Caco-2 (cell line): ENCODE data around the gene TK2. TPM values are rescaled to one million over a fixed set of nuclear protein-coding genes. Genes with fewer than 3 reads are reported as not detected.

ENCODE experiments used
- BruUV-seq: library from RNA; stranded (reverse); fragments of 400-500 nt; replicated peaks from 2 replicates; lab custom pipeline; 2021; lab: Mats Ljungman, UMichigan
- CTCF ChIA-PET: fragments of 300-600 bp; sonication (Branson Sonifier 250); formaldehyde crosslinking; loops from one replicate; lab custom pipeline; 2022; ENCODE audit warnings: antibody characterized with exemption; lab: Charles Lee
- POLR2A ChIA-PET: fragments of 300-600 bp; sonication (Branson Sonifier 250); formaldehyde crosslinking; loops from one replicate; lab custom pipeline; 2022; ENCODE audit warnings: antibody characterized with exemption; lab: Charles Lee
- DNase-seq, 2 experiments: peaks; one replicate each; pipeline versions ENCODE4 v3.0.0 to v3.0.0-alpha.2; 2020 to 2022
- H3K27me3 ChIP-seq: replicated peaks from 2 replicates; pipeline ENCODE4 v1.6.0; 2011; ENCODE audit warnings: low read length; ENCODE audit not compliant: control insufficient read depth, insufficient read depth
- H3K36me3 ChIP-seq: 2 replicates; pipeline ENCODE4 v1.5.1; 2011; ENCODE audit warnings: low read length; ENCODE audit not compliant: control insufficient read depth, insufficient read depth
- H3K4me1 ChIP-seq: fragments of 250-450 bp; sonication (Bioruptor Pico); 2 replicates; pipeline ENCODE4 v1.5.1; 2020; ENCODE audit warnings: mild to moderate bottlenecking
- H3K4me3 ChIP-seq: 2 replicates; pipeline ENCODE4 v1.5.1; 2011; ENCODE audit warnings: low read depth, mild to moderate bottlenecking, control low read depth, low read length
- H3K9me3 ChIP-seq: fragments of 250-450 bp; sonication (Bioruptor Pico); 2 replicates; pipeline ENCODE4 v1.5.1; 2020; ENCODE audit warnings: mild to moderate bottlenecking, moderate library complexity
- H3K27ac Mint-ChIP-seq: one replicate; pipeline ENCODE4 v1.8.0; 2022; ENCODE audit warnings: mixed read lengths; ENCODE audit not compliant: unreplicated experiment
- H3K27me3 Mint-ChIP-seq: one replicate; pipeline ENCODE4 v1.8.0; 2022; ENCODE audit warnings: mixed read lengths; ENCODE audit not compliant: insufficient read depth, unreplicated experiment
- H3K36me3 Mint-ChIP-seq: one replicate; pipeline ENCODE4 v1.8.0; 2022; ENCODE audit warnings: mild to moderate bottlenecking, mixed read lengths; ENCODE audit not compliant: insufficient read depth, unreplicated experiment
- H3K4me1 Mint-ChIP-seq: one replicate; pipeline ENCODE4 v1.8.0; 2022; ENCODE audit warnings: low read depth, mixed read lengths; ENCODE audit not compliant: unreplicated experiment
- H3K4me3 Mint-ChIP-seq: one replicate; pipeline ENCODE4 v1.8.0; 2022; ENCODE audit warnings: mild to moderate bottlenecking, moderate library complexity, mixed read lengths; ENCODE audit not compliant: unreplicated experiment
- H3K9me3 Mint-ChIP-seq: one replicate; pipeline ENCODE4 v1.8.0; 2022; ENCODE audit warnings: mixed read lengths; ENCODE audit not compliant: unreplicated experiment
- intact Hi-C: fragments of 100-400 bp; cut with micrococcal nuclease; formaldehyde crosslinking; loops from one replicate; pipeline ENCODE4 v1.10.0; 2022; ENCODE audit not compliant: unreplicated experiment
- total RNA-seq: library from RNA; stranded (reverse); gene quantifications from 2 replicates; pipeline ENCODE4 v1.2.3, GENCODE V29; 2022
- TF ChIP-seq, protein P1 (sequence below), 2 experiments: fragments of 200-600 bp in 1 of 2; IDR thresholded peaks; 1 replicate in 1 of 2; 2 replicates in 1 of 2; pipeline versions ENCODE4 v1.5.1 to v1.8.0; 2011 to 2022; ENCODE audit warnings: antibody characterized with exemption in 1 of 2, control low read depth in 1 of 2, inconsistent platforms in 1 of 2, low read depth in 1 of 2, low read length in 1 of 2, mild to moderate bottlenecking in 1 of 2, moderate library complexity in 1 of 2; ENCODE audit not compliant: insufficient read depth in 1 of 2, severe bottlenecking in 1 of 2, unreplicated experiment in 1 of 2

Gene TK2
- total RNA-seq, 1 experiment from 2014 or later: 18.2 TPM

DNA sequence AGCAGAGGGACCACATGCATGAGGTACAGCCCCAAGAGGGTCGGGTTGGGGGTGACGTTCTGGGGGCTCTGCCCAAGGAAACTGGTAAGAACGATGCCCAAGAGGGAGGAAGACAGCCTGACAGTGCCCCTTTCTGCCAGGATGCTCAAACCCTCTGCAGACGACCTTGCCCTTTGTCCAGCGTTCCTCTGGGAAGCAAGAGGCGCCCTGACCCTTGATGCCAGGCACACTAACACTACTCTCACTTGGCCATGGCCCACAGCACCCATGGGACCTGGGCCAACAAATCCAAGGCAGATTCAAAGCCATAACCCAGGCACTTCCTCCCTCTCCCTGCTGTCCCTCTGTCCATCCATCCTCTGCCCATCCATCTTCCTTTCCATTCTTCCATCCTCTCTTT is 20.4 kb downstream of the TK2 start:
- TF ChIP-seq, protein P1, sequence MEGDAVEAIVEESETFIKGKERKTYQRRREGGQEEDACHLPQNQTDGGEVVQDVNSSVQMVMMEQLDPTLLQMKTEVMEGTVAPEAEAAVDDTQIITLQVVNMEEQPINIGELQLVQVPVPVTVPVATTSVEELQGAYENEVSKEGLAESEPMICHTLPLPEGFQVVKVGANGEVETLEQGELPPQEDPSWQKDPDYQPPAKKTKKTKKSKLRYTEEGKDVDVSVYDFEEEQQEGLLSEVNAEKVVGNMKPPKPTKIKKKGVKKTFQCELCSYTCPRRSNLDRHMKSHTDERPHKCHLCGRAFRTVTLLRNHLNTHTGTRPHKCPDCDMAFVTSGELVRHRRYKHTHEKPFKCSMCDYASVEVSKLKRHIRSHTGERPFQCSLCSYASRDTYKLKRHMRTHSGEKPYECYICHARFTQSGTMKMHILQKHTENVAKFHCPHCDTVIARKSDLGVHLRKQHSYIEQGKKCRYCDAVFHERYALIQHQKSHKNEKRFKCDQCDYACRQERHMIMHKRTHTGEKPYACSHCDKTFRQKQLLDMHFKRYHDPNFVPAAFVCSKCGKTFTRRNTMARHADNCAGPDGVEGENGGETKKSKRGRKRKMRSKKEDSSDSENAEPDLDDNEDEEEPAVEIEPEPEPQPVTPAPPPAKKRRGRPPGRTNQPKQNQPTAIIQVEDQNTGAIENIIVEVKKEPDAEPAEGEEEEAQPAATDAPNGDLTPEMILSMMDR (IDR thresholded peaks at IDR 0.05; ENCODE audit: insufficient read depth in 1 of 2, low read depth in 1 of 2, low read length in 1 of 2, severe bottlenecking in 1 of 2, unreplicated experiment in 1 of 2): no peak
- POLR2A ChIA-PET: no interaction called here

DNA sequence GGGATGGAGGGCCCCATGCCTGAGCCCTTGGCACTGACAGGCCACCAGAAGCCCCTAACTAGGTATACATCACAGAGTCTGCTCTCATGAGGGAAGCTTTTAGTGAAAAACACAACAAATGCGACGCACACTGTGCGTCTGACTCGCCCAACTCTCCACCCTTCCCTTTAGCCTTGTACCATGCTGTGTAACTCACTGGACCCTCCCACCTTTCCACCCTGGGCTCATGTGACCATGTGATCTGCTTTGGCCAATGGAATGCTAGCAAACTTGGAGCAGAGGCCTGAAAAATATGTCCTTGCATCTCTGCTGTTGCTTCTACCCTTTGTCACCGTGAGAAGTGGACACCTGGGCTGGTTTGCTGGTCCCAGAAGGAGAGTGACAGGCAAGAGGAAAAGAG is 21.6 kb downstream of the TK2 start:
- no peak for DNase-seq
- Histone ChIP-seq H3K4me1 (no peaks in the 10 kb centered on the region), H3K27me3 (no peaks in the 10 kb centered on the region), H3K4me3 (no peak overlapping the region), H3K9me3 (no peaks in the 10 kb centered on the region), H3K36me3 (peaks cover 1% of the 10 kb centered on the region; the same call in 1 of the 2 replicates)
- TF ChIP-seq, protein P1 (IDR thresholded peaks at IDR 0.05; ENCODE audit: insufficient read depth in 1 of 2, low read depth in 1 of 2, low read length in 1 of 2, severe bottlenecking in 1 of 2, unreplicated experiment in 1 of 2): no peak
- BruUV-seq: no TSS peak
- POLR2A ChIA-PET: no interaction called here
- Mint-ChIP-seq H3K27me3 (no peaks in the 10 kb centered on the region), H3K36me3 (no peaks in the 10 kb centered on the region), H3K9me3 (no peaks in the 10 kb centered on the region), H3K27ac (no peak overlapping the region), H3K4me1 (no peaks in the 10 kb centered on the region), H3K4me3 (no peak overlapping the region)
- intact Hi-C loops: no loop called here
- CTCF ChIA-PET: no interaction called here

More for the DNA sequence above, 20.4 kb downstream of the TK2 start:
- no peak overlapping the region for H3K4me3 Mint-ChIP-seq
- intact Hi-C loops: no loop called here
- Histone ChIP-seq H3K4me1 (peaks cover 5% of the 10 kb centered on the region), H3K27me3 (no peaks in the 10 kb centered on the region), H3K4me3 (no peak overlapping the region), H3K9me3 (no peaks in the 10 kb centered on the region), H3K36me3 (peaks cover 1% of the 10 kb centered on the region; the same call in 1 of the 2 replicates)
- DNase-seq: no peak
- no peaks in the 10 kb centered on the region for H3K9me3 Mint-ChIP-seq
- peaks cover 4% of the 10 kb centered on the region for H3K4me1 Mint-ChIP-seq
- H3K27ac Mint-ChIP-seq: no peak overlapping the region
- no TSS peak for BruUV-seq
- no peaks in the 10 kb centered on the region for H3K27me3 Mint-ChIP-seq
- no peaks in the 10 kb centered on the region for H3K36me3 Mint-ChIP-seq
- CTCF ChIA-PET: no interaction called here

DNA sequence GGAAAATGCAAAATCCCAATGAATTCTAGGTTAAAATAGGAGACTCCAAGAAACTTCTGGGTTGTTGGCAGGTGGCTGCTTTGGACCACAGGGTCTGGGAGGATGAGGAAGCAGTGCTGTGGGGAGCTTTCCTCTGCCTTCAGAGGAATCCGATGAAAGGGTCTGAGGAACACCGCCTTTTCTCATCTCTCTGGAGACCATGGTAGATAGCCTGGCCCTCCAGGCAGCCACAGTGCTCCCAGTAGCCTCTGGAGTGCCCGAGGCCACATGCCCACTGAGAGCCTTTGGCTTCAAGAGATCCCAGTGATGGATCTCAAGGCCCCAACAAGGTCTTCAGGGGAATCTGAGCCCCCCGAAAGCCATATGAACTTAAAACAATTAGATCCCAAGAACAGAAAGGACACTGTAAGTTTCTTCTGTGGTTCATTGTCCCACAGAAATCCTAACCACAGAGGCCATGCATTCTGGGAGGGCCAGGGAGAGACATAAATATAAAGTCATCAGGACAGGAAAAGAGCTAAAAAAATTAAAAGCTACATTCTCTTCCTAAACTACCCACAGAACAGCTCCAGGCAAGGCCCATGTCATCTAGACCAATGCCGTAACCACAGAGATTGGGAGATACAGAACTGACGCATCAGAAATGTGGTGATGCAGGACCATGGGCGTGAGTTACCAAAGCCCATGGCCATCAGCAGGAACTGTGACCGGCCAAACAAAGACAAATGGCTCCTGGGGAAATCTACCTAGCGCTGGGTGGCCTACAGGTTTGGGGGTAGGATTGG is 24.3 kb downstream of the TK2 start:
- H3K4me1 ChIP-seq: no peaks in the 10 kb centered on the region
- H3K4me3 ChIP-seq: no peak overlapping the region
- no peaks in the 10 kb centered on the region for H3K9me3 Mint-ChIP-seq
- BruUV-seq: no TSS peak
- DNase-seq: no peak
- H3K27me3 ChIP-seq: no peaks in the 10 kb centered on the region
- H3K9me3 ChIP-seq: no peaks in the 10 kb centered on the region
- CTCF ChIA-PET: no interaction called here
- POLR2A ChIA-PET: no interaction called here
- H3K27ac Mint-ChIP-seq: no peak overlapping the region
- intact Hi-C loops: no loop called here
- TF ChIP-seq, protein P1 (IDR thresholded peaks at IDR 0.05; ENCODE audit: insufficient read depth in 1 of 2, low read depth in 1 of 2, low read length in 1 of 2, severe bottlenecking in 1 of 2, unreplicated experiment in 1 of 2): no peak
- H3K36me3 ChIP-seq: 0 out of 2 replicates have a peak, but pooled peaks cover 1% of the 10 kb centered on the region
- H3K27me3 Mint-ChIP-seq: no peaks in the 10 kb centered on the region
- no peaks in the 10 kb centered on the region for H3K4me1 Mint-ChIP-seq
- no peaks in the 10 kb centered on the region for H3K36me3 Mint-ChIP-seq
- H3K4me3 Mint-ChIP-seq: no peak overlapping the region
